GM12875 (cell line): ENCODE measurements around the gene HDAC4.
"Not testable (repeated sequence)": the region's sequence is repeated elsewhere in the genome, so short reads cannot be mapped to it uniquely, and the experiment has no call there.

Experiments
- H3K4me3 ChIP-seq: one replicate; pipeline ENCODE4 v1.5.1; 2011; ENCODE audit warnings: low read depth, low read length, control low read depth
- TF ChIP-seq, protein P1 (sequence below): IDR thresholded peaks from 2 replicates; pipeline ENCODE4 v1.5.1; 2011; ENCODE audit warnings: low read depth, mild to moderate bottlenecking, control low read depth, inconsistent platforms, low read length, moderate library complexity, borderline replicate concordance; ENCODE audit not compliant: insufficient read depth

Gene HDAC4

GRCh38 chr2:239042551-239043320, 358.1 kb downstream of the HDAC4 start:
- TF ChIP-seq, protein P1, sequence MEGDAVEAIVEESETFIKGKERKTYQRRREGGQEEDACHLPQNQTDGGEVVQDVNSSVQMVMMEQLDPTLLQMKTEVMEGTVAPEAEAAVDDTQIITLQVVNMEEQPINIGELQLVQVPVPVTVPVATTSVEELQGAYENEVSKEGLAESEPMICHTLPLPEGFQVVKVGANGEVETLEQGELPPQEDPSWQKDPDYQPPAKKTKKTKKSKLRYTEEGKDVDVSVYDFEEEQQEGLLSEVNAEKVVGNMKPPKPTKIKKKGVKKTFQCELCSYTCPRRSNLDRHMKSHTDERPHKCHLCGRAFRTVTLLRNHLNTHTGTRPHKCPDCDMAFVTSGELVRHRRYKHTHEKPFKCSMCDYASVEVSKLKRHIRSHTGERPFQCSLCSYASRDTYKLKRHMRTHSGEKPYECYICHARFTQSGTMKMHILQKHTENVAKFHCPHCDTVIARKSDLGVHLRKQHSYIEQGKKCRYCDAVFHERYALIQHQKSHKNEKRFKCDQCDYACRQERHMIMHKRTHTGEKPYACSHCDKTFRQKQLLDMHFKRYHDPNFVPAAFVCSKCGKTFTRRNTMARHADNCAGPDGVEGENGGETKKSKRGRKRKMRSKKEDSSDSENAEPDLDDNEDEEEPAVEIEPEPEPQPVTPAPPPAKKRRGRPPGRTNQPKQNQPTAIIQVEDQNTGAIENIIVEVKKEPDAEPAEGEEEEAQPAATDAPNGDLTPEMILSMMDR, result no peak

GRCh38 chr2:239042046-239042445, 358.8 kb downstream of the HDAC4 start:
- TF ChIP-seq, protein P1, result no peak
- H3K4me3 ChIP-seq, result no peak overlapping the region

More at GRCh38 chr2:239042551-239043320, 358.1 kb downstream of the HDAC4 start:
- no peak overlapping the region for H3K4me3 ChIP-seq

DNA sequence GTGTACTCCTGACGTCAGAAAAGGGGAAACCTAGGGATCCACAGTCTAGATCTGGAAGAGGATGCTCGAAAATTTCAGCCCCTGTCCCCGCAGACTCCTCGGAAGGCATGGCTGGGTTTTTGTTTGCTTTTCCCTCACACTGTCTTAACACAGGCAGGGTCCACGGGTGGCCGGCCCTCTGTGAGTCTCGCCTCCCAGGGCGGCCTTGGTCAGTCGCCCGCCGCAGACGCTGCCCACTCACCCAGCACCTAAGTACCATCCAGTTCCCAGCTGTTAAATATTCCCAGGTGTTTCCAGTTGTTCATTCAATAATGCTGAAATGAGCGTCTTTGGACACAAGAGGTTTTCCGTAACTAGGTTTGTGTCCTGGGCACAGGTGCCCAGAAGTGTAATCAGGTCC, 359.8 kb downstream of the HDAC4 start:
- no peak overlapping the region for H3K4me3 ChIP-seq

GRCh38 chr2:239040152-239040761, 360.6 kb downstream of the HDAC4 start:
- H3K4me3 ChIP-seq, result no peak overlapping the region
- TF ChIP-seq, protein P1, result no peak

More for the DNA sequence above, 359.8 kb downstream of the HDAC4 start:
- TF ChIP-seq, protein P1, result no peak

DNA sequence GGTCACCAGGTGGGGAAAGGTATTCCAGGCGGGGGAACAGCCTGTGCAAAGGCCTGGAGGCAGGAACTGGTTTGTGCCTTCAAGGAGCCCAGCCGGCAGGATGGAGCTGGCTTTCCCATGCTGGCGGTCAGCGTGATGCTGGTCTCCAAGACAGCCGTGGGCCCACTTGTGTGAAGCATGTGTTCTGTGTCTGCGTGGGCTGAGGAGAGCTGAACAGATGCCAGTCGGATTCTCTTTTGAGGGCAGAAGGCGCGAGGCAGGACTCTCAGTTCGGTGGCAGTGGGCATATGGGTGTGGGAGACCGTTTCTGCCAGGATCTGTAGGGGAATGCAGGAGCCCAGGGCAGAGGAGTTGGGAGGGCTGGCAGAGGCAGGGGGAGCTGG, 361.4 kb downstream of the HDAC4 start:
- TF ChIP-seq, protein P1, result no peak
- no peak overlapping the region for H3K4me3 ChIP-seq

GRCh38 chr2:239038773-239039478, 361.9 kb downstream of the HDAC4 start:
- TF ChIP-seq, protein P1, result no peak
- no peak overlapping the region for H3K4me3 ChIP-seq

- H3K4me3 ChIP-seq, result not testable (repeated sequence)
Measured at GRCh38 chr2:239038284-239038683, 362.5 kb downstream of the HDAC4 start.
